Upper lobe of right lung (tissue), 1 donor: ENCODE data around the gene TTL. TPM values are rescaled to one million over a fixed set of nuclear protein-coding genes. Genes with fewer than 3 reads are reported as not detected.
"Not testable (repeated sequence)": the region's sequence is repeated elsewhere in the genome, so short reads cannot be mapped to it uniquely, and the experiment has no call there.

Experiments
- ATAC-seq: fragments of 200-7000 bp; cut with Tn5 transposase; one replicate; pipeline ENCODE4 v1.9.1; 2020; ENCODE audit warnings: mild to moderate bottlenecking, moderate library complexity
- DNase-seq: peaks from one replicate; pipeline ENCODE4 v3.0.0-alpha.2; 2020
- H3K27ac ChIP-seq: fragments of 200-600 bp; one replicate; pipeline ENCODE4 v1.8.0; 2022
- H3K27me3 ChIP-seq: fragments of 200-600 bp; one replicate; pipeline ENCODE4 v1.8.0; 2022; ENCODE audit warnings: mild to moderate bottlenecking
- H3K36me3 ChIP-seq: fragments of 200-600 bp; one replicate; pipeline ENCODE4 v1.8.0; 2022
- H3K4me1 ChIP-seq: fragments of 200-600 bp; one replicate; pipeline ENCODE4 v1.8.0; 2022
- H3K4me3 ChIP-seq: fragments of 200-600 bp; one replicate; pipeline ENCODE4 v1.8.0; 2022; ENCODE audit warnings: mild to moderate bottlenecking
- H3K9me3 ChIP-seq: fragments of 200-600 bp; one replicate; pipeline ENCODE4 v1.8.0; 2022
- intact Hi-C: fragments of 100-400 bp; cut with DNase I; formaldehyde crosslinking; loops from one replicate; pipeline ENCODE4 v1.11.0; 2022
- total RNA-seq: library from RNA; stranded (reverse); fragmentation: NEBNext Ultra II Directional; extraction: Animal tissue kit (Norgen Biotek cat#: 25700); gene quantifications from one replicate; pipeline ENCODE4 v1.2.1, GENCODE V29; 2021
- TF ChIP-seq, protein P1 (sequence below): fragments of 200-600 bp; IDR thresholded peaks from one replicate; pipeline ENCODE4 v1.8.0; 2022; ENCODE audit warnings: antibody characterized with exemption
- donor health status: DM: no; HTN: yes; CAD: no; lungs with severe emphysema.

The TTL gene
- total RNA-seq, 1 donor from 2014 or later, result 45.4 TPM

DNA sequence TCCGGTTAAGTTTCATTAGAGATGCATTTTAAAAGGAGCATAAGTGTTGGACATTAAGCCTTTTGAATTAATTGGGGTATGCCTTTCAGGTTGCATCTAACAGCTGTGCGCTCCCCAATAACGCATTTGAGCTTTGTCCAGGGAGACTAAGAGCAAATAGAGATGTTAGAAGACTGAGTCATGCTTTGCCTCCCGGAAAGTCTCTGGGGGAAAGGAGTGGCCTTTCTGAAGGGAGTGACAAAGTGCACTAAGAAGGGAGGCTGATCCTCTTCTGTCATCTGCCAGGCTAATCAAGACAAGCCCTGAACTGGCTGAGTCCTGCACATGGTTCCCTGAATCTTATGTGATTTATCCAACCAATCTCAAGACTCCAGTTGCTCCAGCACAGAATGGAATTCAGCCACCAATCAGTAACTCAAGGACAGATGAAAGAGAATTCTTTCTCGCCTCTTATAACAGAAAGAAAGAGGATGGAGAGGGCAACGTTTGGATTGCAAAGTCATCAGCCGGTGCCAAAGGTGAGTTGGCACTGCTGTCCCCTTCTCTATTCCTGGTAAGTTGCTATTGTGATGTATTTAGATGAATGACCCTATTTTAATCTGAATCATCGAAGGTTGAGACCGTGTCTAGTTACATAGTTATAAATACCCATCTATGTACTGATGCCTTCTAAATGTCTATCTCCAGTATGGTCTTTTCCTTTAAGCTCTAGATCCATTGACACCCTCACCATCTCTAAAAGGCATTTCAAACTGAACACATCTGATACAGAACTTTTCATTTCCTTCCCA lies 12.1 kb downstream of the TTL start:
- DNase-seq, result no peak
- no peaks in the 10 kb centered on the region for H3K27me3 ChIP-seq
- H3K27ac ChIP-seq, result no peak overlapping the region
- ATAC-seq, result no peak
- intact Hi-C loops, result no loop called here
- H3K36me3 ChIP-seq, result peaks cover 15% of the 10 kb centered on the region
- no peaks in the 10 kb centered on the region for H3K9me3 ChIP-seq
- TF ChIP-seq, protein P1, sequence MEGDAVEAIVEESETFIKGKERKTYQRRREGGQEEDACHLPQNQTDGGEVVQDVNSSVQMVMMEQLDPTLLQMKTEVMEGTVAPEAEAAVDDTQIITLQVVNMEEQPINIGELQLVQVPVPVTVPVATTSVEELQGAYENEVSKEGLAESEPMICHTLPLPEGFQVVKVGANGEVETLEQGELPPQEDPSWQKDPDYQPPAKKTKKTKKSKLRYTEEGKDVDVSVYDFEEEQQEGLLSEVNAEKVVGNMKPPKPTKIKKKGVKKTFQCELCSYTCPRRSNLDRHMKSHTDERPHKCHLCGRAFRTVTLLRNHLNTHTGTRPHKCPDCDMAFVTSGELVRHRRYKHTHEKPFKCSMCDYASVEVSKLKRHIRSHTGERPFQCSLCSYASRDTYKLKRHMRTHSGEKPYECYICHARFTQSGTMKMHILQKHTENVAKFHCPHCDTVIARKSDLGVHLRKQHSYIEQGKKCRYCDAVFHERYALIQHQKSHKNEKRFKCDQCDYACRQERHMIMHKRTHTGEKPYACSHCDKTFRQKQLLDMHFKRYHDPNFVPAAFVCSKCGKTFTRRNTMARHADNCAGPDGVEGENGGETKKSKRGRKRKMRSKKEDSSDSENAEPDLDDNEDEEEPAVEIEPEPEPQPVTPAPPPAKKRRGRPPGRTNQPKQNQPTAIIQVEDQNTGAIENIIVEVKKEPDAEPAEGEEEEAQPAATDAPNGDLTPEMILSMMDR, result no peak
- H3K4me1 ChIP-seq, result no peaks in the 10 kb centered on the region
- no peak overlapping the region for H3K4me3 ChIP-seq

DNA sequence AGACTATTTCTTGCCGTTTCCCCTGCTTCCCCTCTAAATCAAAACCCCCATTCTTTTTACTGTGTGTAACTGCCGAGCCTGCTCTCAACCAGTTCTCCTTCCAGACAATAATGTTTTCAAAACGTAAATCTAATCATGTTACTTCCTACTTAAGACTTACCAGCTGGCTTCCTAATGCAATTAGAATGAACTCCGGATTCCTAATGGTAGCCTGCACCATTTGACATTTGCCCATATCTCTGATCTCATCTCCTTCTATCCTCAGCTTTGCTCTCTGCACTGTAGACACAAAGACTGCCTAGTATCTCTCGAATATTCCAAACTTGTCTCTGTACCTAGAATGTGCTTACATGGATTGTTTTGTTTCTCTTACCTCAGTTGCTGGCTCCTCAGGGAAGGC lies 12.9 kb downstream of the TTL start:
- intact Hi-C loops, result no loop called here
- no peaks in the 10 kb centered on the region for H3K4me1 ChIP-seq
- H3K9me3 ChIP-seq, result no peaks in the 10 kb centered on the region
- H3K27ac ChIP-seq, result no peak overlapping the region
- H3K36me3 ChIP-seq, result peaks cover 15% of the 10 kb centered on the region
- ATAC-seq, result no peak
- H3K4me3 ChIP-seq, result no peak overlapping the region
- DNase-seq, result no peak
- TF ChIP-seq, protein P1, result no peak
- no peaks in the 10 kb centered on the region for H3K27me3 ChIP-seq

DNA sequence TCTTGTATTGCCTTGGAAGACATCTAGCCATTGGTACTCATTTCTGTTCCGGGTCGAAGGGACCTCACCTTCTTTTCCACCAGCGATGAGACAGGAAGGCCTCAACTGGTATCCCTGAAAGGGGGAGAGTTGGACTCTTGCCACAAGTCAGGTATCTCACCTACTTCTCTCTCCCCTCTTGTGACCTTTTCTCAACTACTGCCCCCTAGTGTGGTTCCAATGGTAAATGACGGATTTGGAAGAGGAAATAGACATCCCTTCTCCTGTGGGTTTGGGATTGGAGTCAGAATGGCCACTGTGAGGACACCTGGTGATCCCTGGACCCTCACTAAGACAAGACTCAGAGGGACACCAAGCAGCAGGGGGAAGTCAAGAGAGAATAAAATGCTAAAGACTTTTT lies 13.9 kb downstream of the TTL start:
- DNase-seq, intact Hi-C loops, H3K9me3 ChIP-seq, H3K27me3 ChIP-seq, H3K4me1 ChIP-seq, ATAC-seq, H3K27ac ChIP-seq, H3K4me3 ChIP-seq: not testable (repeated sequence)
- TF ChIP-seq, protein P1, result peak; percentile 8
- peaks cover 15% of the 10 kb centered on the region for H3K36me3 ChIP-seq

DNA sequence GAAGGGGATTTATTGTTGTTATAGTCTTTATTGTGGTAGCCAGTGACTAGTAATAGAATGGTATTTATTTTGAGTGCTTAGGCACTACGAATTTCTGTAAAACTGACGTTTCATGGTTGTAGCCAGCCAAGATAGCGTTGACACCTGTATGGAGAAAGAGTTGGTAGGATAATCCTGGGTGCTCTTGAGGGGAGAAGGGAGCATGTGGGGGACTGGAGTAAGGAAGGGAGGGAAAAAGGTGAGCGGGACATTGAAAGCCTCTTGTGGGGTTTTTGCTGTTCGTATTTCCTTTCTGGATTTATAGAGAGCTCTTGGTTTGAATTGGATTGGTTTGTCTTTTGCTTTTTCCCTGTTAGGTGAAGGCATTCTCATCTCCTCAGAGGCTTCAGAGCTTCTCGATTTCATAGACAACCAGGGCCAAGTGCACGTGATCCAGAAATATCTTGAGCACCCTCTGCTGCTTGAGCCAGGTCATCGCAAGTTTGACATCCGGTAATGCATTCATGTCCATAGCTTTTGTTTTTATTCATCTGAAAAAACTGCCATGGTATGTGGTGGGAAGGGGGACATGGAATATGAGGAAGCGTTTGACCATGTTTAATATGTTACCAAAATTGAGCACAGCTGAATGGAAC lies 19.0 kb downstream of the TTL start:
- DNase-seq, H3K4me3 ChIP-seq, H3K9me3 ChIP-seq, H3K27me3 ChIP-seq, H3K36me3 ChIP-seq, H3K27ac ChIP-seq, H3K4me1 ChIP-seq, intact Hi-C loops: not testable (repeated sequence)
- peak; percentile 90 for ATAC-seq
- TF ChIP-seq, protein P1, result peak; percentile 39

DNA sequence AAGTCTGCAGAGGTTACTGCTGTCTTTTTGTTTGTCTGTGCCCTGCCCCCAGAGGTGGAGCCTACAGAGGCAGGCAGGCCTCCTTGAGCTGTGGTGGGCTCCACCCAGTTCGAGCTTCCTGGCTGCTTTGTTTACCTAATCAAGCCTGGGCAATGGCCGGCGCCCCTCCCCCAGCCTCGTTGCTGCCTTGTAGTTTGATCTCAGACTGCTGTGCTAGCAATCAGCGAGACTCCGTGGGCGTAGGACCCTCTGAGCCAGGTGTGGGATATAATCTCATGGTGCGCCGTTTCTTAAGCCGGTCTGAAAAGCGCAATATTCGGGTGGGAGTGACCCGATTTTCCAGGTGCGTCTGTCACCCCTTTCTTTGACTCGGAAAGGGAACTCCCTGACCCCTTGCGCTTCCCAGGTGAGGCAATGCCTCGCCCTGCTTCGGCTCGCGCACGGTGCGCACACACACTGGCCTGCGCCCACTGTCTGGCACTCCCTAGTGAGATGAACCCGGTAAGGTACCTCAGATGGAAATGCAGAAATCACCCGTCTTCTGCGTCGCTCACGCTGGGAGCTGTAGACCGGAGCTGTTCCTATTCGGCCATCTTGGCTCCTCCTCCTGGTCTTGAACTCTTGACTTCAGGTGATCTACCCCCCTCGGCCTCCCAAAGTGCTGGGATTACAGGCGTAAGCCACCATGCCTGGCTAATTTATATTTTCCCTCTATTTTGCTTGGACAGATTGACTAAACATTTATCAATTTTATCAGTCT lies 27.5 kb downstream of the TTL start:
- H3K4me1 ChIP-seq, H3K27ac ChIP-seq, H3K4me3 ChIP-seq, H3K9me3 ChIP-seq, DNase-seq, ATAC-seq, H3K27me3 ChIP-seq, intact Hi-C loops: not testable (repeated sequence)
- peaks cover 11% of the 10 kb centered on the region for H3K36me3 ChIP-seq

DNA sequence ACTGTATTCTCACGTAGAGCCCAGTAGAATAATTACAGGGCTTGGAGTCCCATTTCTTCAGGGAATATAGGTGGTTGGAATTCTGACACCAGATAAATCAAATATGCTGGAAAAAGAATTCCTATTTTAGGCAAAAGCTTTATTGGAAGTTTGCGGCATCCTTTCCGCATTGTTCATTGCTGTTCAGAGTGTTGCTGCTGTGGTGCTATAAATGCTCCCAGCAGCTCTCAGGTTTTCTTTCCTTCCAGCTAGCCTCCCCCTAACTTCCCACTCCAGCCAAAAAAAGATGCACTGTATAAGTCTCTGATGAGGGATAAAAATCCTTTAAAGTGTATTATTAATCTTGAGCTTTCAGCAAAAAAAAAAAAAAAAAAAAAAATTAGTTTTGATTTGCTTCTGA lies 34.8 kb downstream of the TTL start:
- Histone ChIP-seq H3K27me3 (no peaks in the 10 kb centered on the region), H3K9me3 (no peaks in the 10 kb centered on the region), H3K4me1 (no peaks in the 10 kb centered on the region), H3K27ac (no peak overlapping the region), H3K4me3 (no peak overlapping the region), H3K36me3 (peaks cover 32% of the 10 kb centered on the region)
- intact Hi-C loops, result no loop called here
- TF ChIP-seq, protein P1, result no peak
- DNase-seq (no peak), ATAC-seq (no peak)
